HCT116 (cell line): ENCODE data around the gene DYNC2I2.

Experiments
- CTCF ChIP-seq, 3 experiments: fragments of 200-600 bp in 1 of 3; sonication (generic) in 1 of 3; IDR thresholded peaks in 2 of 3; conservative IDR thresholded peaks in 1 of 3; 2 replicates each; pipeline ENCODE4 v1.5.1; 2012 to 2017; ENCODE audit warnings: low read depth in 2 of 3, low read length in 2 of 3, antibody characterized with exemption in 1 of 3, borderline replicate concordance in 1 of 3, control low read depth in 1 of 3, mild to moderate bottlenecking in 1 of 3, mixed read lengths in 1 of 3, mixed run types in 1 of 3, moderate library complexity in 1 of 3; ENCODE audit not compliant: insufficient read depth in 1 of 3
- EGR1 ChIP-seq: IDR thresholded peaks from 2 replicates; pipeline ENCODE4 v1.6.1; 2012; ENCODE audit warnings: low read depth
- EZH2 ChIP-seq: fragments of 200-600 bp; sonication (generic); IDR thresholded peaks from 2 replicates; pipeline ENCODE4 v1.6.1; 2017; ENCODE audit warnings: antibody characterized with exemption, mixed run types
- POLR2A ChIP-seq: IDR thresholded peaks from 2 replicates; pipeline ENCODE4 v1.7.0; 2011; ENCODE audit warnings: borderline replicate concordance; ENCODE audit not compliant: insufficient read depth, insufficient read length; ENCODE audit errors: extremely low read depth

DNA sequence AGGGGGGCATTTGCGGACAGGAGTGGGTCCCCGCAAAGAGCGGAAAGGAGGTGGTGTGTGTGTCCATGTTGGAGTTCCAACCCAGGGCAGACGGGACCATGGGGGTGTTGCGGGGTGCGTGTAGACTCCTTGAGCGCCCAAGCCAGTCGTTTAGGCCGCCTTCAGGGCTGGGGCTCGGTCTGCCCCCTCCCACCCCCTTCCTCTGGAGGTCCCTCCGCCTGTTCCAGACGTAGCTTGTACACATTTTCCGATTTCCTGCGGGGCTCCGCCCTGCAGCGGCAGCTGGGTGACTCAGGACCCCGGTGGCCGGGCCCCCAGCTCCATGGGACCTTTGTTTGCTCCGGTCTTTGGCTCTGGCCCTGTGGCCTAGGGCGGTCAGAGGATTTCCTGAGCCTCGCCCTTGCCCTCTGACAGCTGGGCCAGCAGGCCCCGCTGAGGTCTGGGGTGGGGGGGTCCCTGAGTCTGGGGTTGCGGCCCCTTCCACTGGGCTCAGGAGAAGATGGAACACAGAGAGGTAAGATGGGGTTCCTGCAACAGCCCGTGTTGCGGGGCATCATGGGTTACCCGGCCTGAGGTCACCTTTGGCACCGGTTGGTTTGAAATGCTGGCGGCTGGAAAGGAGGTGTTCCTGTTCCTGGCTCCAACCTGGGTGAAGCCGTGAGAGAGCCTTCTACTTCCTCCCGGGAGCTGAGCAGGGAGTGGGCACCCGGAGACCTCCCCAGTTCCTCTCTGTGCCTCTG is 47.1 kb upstream of the DYNC2I2 start:
- TF ChIP-seq POLR2A (no peak), EGR1 (no peak), CTCF (IDR thresholded peaks at IDR 0.05 in 2 of 3, conservative IDR thresholded peaks at IDR 0.05 in 1 of 3; ENCODE audit: borderline replicate concordance in 1 of 3, insufficient read depth in 1 of 3, low read depth in 2 of 3, low read length in 2 of 3) (no peak), EZH2 (no peak)
